SK-N-MC (cell line): ENCODE measurements around the gene AP5S1.

Experiments used
- EZH2 ChIP-seq: fragments of 200-600 bp; sonication (generic); IDR thresholded peaks from one replicate; pipeline ENCODE4 v1.6.1; 2017; ENCODE audit warnings: antibody characterized with exemption
- FOXP2 ChIP-seq: optimal IDR thresholded peaks from 2 replicates; pipeline ENCODE3; 2011; ENCODE audit warnings: mild to moderate bottlenecking, moderate library complexity; ENCODE audit not compliant: insufficient read depth; ENCODE audit errors: extremely low read length, control extremely low read depth
- POLR2AphosphoS5 ChIP-seq: IDR thresholded peaks from 2 replicates; pipeline ENCODE4 v1.6.1; 2012; ENCODE audit warnings: mild to moderate bottlenecking, low read depth, low read length, borderline replicate concordance

DNA sequence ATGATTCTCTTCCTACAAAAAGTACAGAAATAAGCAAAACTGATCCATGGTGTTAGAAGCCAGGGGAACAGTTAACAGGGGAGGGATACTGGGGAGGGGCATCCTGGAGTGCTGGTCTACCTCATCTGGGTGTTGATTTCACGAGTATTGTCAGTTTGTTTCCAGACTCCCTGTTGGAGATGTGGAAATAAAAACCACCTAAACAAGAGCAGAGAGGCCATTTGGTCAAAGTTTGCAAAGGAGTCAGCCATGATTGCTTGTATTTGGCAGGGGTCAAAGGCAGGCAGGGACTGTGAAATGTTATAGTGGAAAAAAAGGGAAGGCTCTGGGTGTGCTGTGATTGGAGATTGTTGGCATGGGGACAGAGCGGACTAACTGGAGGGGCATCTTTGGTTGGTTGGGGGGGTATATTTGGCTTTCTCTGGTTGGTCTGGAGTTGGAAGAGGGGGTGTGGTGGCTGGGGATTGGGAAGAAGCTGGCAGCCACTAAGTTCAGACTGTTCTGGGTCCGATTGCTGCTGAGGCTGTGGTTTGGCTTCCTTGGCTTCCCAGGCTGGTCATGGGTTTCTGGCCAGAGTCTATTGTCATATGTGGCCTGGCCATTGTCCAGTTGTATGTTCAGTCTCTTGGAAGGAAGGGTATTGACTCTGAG is 54.0 kb downstream of the AP5S1 start:
- TF ChIP-seq EZH2 (no peak), FOXP2 (no peak), POLR2AphosphoS5 (no peak)
